HepG2 (cell line): ENCODE measurements around the gene ELOVL5. TPM values are rescaled to one million over a fixed set of nuclear protein-coding genes. Genes with fewer than 3 reads are reported as not detected.
A peak's percentile ranks its signal among the peaks of the same experiment; 100 is the strongest.

Experiments used
- CENPX ChIP-seq: sonication (generic); formaldehyde crosslinking; IDR thresholded peaks from 2 replicates; pipeline ENCODE4 v1.9.0; 2021; ENCODE audit warnings: mild to moderate bottlenecking, missing genetic modification reagents, moderate library complexity
- KDM4B ChIP-seq: sonication (generic); formaldehyde crosslinking; IDR thresholded peaks from 2 replicates; pipeline ENCODE4 v1.4.0; 2020; ENCODE audit warnings: missing genetic modification reagents
- NFYC ChIP-seq: IDR thresholded peaks from 2 replicates; pipeline ENCODE4 v1.6.1; 2016; ENCODE audit warnings: missing genetic modification reagents, missing compliant biosample characterization
- PHF8 ChIP-seq: sonication (generic); formaldehyde crosslinking; IDR thresholded peaks from 2 replicates; pipeline ENCODE4 v1.5.0; 2020; ENCODE audit warnings: missing genetic modification reagents
- REPIN1 ChIP-seq: sonication (generic); formaldehyde crosslinking; IDR thresholded peaks from 2 replicates; pipeline ENCODE4 v1.8.0; 2022; ENCODE audit warnings: missing genetic modification reagents, low read depth, mild to moderate bottlenecking, borderline replicate concordance
- ZNF335 ChIP-seq: sonication (generic); formaldehyde crosslinking; IDR thresholded peaks from 2 replicates; pipeline ENCODE4 v1.4.0; 2020; ENCODE audit warnings: missing genetic modification reagents
- ZNF776 ChIP-seq: sonication (generic); formaldehyde crosslinking; IDR thresholded peaks from 2 replicates; pipeline ENCODE4 v1.4.0; 2020; ENCODE audit warnings: mild to moderate bottlenecking, missing genetic modification reagents
- polyA plus RNA-seq, 8 experiments: library from polyadenylated mRNA; depleted of rRNA in 3 of 8; stranded (reverse) in 7 of 8; unstranded in 1 of 8; fragments of >200 nt; fragmentation: Illumina TruSeq in 4 of 8; extraction: Trizol in 4 of 8; gene quantifications; 2 replicates each; pipeline versions ENCODE4 v1.2.1 to v1.2.3, GENCODE V29; 2011 to 2016; ENCODE audit warnings: low read depth in 4 of 8, missing spikeins in 1 of 8, mixed read lengths in 1 of 8; ENCODE audit not compliant: insufficient read depth in 1 of 8
- total RNA-seq, 5 experiments: library from RNA; depleted of rRNA; stranded (reverse); fragments of >200 nt; fragmentation: Illumina TruSeq; extraction: Trizol; gene quantifications; 2 replicates each; pipeline ENCODE4 v1.2.3, GENCODE V29; 2016; ENCODE audit warnings: low read depth in 1 of 5
- TF ChIP-seq, protein P1 (sequence below): sonication (generic); formaldehyde crosslinking; IDR thresholded peaks from 2 replicates; pipeline ENCODE4 v1.8.0; 2022; ENCODE audit warnings: mild to moderate bottlenecking, missing genetic modification reagents, moderate library complexity
- TF ChIP-seq, protein P2 (sequence below): sonication (generic); formaldehyde crosslinking; IDR thresholded peaks from 2 replicates; pipeline ENCODE4 v1.5.1; 2020; ENCODE audit warnings: missing genetic modification reagents, mild to moderate bottlenecking, borderline replicate concordance
- TF ChIP-seq, protein P3 (sequence below): sonication (generic); formaldehyde crosslinking; IDR thresholded peaks from 2 replicates; pipeline ENCODE4 v1.9.0; 2021; ENCODE audit warnings: mild to moderate bottlenecking, missing genetic modification reagents
- TF ChIP-seq, protein P4 (sequence below): conservative IDR thresholded peaks from 2 replicates; pipeline ENCODE4 v1.6.1; 2018; ENCODE audit warnings: missing genetic modification reagents
- TF ChIP-seq, protein P5 (sequence below): sonication (generic); formaldehyde crosslinking; IDR thresholded peaks from 2 replicates; pipeline ENCODE4 v1.4.0; 2020; ENCODE audit warnings: missing genetic modification reagents, borderline replicate concordance

ELOVL5 gene
- total and polyA plus RNA-seq, 2 of the 13 experiments (the other 11 are each of a cell fraction or from before 2014, with no cell fraction given), result 50.1 to 72.4 TPM

DNA sequence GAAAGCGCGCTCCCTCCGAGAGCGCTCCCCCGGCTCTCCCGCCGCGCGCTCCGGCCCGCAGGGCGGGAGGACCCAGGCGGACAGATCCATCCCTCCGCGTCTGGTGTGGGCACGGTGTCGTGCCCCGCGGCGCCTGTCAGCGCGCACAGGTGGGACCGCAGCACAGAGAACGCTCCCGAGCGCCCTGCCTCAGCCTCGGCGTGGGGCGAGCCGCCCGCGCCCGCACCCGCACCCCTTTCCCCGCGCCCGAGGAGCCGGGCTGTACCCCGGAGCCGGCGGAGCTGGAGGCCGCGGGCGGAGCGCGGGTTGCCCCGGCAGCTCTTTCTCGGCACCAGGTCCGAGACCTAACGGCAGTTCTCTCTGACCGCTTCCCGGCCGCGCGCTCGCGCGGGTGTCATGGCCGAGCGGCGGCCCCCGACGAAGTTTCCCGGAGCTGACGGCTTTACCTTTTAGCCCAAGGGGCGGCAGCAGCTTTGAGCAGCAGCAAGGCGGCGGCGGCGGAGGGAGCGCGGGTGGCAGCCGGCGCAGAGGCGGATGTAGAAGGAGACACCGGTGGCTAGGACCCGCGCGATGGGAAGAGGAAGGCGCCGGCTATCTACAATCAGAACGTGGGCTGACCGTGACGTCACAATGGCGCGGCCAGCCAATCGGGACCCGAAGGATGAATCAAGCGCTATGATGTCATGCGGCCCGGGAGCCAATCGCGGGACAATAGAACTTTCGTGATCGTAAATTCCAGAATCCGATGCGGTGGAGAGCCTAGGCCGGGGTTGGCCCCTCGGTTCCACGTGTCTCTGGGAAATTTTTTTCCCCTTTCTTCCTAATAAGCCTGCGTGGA is at the start of gene ELOVL5 (continued):
- TF ChIP-seq ZNF776 (CRISPR knock-in tag) (0 out of 2 replicates have a peak, but pooled peaks have one; percentile 5), PHF8 (CRISPR knock-in tag) (peak; percentile 86), NFYC (CRISPR knock-in tag) (peak; percentile 96), ZNF335 (peak; percentile 65; the same call in 1 of the 2 replicates), CENPX (CRISPR knock-in tag) (no peak), KDM4B (CRISPR knock-in tag) (0 out of 2 replicates have a peak, but pooled peaks have one; percentile 27), REPIN1 (CRISPR knock-in tag) (no peak)
- TF ChIP-seq, protein P1, sequence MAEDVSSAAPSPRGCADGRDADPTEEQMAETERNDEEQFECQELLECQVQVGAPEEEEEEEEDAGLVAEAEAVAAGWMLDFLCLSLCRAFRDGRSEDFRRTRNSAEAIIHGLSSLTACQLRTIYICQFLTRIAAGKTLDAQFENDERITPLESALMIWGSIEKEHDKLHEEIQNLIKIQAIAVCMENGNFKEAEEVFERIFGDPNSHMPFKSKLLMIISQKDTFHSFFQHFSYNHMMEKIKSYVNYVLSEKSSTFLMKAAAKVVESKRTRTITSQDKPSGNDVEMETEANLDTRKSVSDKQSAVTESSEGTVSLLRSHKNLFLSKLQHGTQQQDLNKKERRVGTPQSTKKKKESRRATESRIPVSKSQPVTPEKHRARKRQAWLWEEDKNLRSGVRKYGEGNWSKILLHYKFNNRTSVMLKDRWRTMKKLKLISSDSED (CRISPR knock-in tag), result no peak
- TF ChIP-seq, protein P2, sequence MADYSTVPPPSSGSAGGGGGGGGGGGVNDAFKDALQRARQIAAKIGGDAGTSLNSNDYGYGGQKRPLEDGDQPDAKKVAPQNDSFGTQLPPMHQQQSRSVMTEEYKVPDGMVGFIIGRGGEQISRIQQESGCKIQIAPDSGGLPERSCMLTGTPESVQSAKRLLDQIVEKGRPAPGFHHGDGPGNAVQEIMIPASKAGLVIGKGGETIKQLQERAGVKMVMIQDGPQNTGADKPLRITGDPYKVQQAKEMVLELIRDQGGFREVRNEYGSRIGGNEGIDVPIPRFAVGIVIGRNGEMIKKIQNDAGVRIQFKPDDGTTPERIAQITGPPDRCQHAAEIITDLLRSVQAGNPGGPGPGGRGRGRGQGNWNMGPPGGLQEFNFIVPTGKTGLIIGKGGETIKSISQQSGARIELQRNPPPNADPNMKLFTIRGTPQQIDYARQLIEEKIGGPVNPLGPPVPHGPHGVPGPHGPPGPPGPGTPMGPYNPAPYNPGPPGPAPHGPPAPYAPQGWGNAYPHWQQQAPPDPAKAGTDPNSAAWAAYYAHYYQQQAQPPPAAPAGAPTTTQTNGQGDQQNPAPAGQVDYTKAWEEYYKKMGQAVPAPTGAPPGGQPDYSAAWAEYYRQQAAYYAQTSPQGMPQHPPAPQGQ (CRISPR knock-in tag), result no peak
- TF ChIP-seq, protein P3, sequence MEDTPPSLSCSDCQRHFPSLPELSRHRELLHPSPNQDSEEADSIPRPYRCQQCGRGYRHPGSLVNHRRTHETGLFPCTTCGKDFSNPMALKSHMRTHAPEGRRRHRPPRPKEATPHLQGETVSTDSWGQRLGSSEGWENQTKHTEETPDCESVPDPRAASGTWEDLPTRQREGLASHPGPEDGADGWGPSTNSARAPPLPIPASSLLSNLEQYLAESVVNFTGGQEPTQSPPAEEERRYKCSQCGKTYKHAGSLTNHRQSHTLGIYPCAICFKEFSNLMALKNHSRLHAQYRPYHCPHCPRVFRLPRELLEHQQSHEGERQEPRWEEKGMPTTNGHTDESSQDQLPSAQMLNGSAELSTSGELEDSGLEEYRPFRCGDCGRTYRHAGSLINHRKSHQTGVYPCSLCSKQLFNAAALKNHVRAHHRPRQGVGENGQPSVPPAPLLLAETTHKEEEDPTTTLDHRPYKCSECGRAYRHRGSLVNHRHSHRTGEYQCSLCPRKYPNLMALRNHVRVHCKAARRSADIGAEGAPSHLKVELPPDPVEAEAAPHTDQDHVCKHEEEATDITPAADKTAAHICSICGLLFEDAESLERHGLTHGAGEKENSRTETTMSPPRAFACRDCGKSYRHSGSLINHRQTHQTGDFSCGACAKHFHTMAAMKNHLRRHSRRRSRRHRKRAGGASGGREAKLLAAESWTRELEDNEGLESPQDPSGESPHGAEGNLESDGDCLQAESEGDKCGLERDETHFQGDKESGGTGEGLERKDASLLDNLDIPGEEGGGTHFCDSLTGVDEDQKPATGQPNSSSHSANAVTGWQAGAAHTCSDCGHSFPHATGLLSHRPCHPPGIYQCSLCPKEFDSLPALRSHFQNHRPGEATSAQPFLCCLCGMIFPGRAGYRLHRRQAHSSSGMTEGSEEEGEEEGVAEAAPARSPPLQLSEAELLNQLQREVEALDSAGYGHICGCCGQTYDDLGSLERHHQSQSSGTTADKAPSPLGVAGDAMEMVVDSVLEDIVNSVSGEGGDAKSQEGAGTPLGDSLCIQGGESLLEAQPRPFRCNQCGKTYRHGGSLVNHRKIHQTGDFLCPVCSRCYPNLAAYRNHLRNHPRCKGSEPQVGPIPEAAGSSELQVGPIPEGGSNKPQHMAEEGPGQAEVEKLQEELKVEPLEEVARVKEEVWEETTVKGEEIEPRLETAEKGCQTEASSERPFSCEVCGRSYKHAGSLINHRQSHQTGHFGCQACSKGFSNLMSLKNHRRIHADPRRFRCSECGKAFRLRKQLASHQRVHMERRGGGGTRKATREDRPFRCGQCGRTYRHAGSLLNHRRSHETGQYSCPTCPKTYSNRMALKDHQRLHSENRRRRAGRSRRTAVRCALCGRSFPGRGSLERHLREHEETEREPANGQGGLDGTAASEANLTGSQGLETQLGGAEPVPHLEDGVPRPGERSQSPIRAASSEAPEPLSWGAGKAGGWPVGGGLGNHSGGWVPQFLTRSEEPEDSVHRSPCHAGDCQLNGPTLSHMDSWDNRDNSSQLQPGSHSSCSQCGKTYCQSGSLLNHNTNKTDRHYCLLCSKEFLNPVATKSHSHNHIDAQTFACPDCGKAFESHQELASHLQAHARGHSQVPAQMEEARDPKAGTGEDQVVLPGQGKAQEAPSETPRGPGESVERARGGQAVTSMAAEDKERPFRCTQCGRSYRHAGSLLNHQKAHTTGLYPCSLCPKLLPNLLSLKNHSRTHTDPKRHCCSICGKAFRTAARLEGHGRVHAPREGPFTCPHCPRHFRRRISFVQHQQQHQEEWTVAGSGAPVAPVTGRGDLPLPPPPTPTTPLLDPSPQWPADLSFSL (CRISPR knock-in tag), result 0 out of 2 replicates have a peak, but pooled peaks have one; percentile 35
- TF ChIP-seq, protein P4, sequence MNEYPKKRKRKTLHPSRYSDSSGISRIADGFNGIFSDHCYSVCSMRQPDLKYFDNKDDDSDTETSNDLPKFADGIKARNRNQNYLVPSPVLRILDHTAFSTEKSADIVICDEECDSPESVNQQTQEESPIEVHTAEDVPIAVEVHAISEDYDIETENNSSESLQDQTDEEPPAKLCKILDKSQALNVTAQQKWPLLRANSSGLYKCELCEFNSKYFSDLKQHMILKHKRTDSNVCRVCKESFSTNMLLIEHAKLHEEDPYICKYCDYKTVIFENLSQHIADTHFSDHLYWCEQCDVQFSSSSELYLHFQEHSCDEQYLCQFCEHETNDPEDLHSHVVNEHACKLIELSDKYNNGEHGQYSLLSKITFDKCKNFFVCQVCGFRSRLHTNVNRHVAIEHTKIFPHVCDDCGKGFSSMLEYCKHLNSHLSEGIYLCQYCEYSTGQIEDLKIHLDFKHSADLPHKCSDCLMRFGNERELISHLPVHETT (CRISPR knock-in tag), result no peak
- TF ChIP-seq, protein P5, sequence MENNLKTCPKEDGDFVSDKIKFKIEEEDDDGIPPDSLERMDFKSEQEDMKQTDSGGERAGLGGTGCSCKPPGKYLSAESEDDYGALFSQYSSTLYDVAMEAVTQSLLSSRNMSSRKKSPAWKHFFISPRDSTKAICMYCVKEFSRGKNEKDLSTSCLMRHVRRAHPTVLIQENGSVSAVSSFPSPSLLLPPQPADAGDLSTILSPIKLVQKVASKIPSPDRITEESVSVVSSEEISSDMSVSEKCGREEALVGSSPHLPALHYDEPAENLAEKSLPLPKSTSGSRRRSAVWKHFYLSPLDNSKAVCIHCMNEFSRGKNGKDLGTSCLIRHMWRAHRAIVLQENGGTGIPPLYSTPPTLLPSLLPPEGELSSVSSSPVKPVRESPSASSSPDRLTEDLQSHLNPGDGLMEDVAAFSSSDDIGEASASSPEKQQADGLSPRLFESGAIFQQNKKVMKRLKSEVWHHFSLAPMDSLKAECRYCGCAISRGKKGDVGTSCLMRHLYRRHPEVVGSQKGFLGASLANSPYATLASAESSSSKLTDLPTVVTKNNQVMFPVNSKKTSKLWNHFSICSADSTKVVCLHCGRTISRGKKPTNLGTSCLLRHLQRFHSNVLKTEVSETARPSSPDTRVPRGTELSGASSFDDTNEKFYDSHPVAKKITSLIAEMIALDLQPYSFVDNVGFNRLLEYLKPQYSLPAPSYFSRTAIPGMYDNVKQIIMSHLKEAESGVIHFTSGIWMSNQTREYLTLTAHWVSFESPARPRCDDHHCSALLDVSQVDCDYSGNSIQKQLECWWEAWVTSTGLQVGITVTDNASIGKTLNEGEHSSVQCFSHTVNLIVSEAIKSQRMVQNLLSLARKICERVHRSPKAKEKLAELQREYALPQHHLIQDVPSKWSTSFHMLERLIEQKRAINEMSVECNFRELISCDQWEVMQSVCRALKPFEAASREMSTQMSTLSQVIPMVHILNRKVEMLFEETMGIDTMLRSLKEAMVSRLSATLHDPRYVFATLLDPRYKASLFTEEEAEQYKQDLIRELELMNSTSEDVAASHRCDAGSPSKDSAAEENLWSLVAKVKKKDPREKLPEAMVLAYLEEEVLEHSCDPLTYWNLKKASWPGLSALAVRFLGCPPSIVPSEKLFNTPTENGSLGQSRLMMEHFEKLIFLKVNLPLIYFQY (CRISPR knock-in tag), result no peak
